PFSK-1 (cell line): ENCODE measurements around the gene MYH9.

Experiments
- FOXP2 ChIP-seq: optimal IDR thresholded peaks from 2 replicates; pipeline ENCODE3; 2011; ENCODE audit warnings: borderline replicate concordance, control low read depth, inconsistent platforms; ENCODE audit not compliant: insufficient read depth; ENCODE audit errors: extremely low read length, extremely low read depth
- POLR2AphosphoS5 ChIP-seq: IDR thresholded peaks from 2 replicates; pipeline ENCODE4 v1.6.1; 2012; ENCODE audit warnings: low read depth, mild to moderate bottlenecking, control low read depth, low read length, moderate library complexity
- REST ChIP-seq, 2 experiments: IDR thresholded peaks; 2 replicates each; pipeline versions ENCODE4 v1.6.1 to v1.8.0; 2011 to 2012; ENCODE audit warnings: low read depth in 2 of 2, low read length in 2 of 2, control low read depth in 1 of 2, inconsistent platforms in 1 of 2, mild to moderate bottlenecking in 1 of 2, moderate library complexity in 1 of 2; ENCODE audit not compliant: insufficient read depth in 1 of 2
- SIN3A ChIP-seq: IDR thresholded peaks from 2 replicates; pipeline ENCODE4 v1.6.1; 2012; ENCODE audit warnings: mild to moderate bottlenecking, low read length, moderate library complexity, borderline replicate concordance; ENCODE audit not compliant: insufficient read depth
- TAF1 ChIP-seq: IDR thresholded peaks from 2 replicates; pipeline ENCODE4 v1.6.1; 2012; ENCODE audit warnings: low read length, control low read depth, borderline replicate concordance; ENCODE audit not compliant: insufficient read depth

Gene MYH9

GRCh38 chr22:36339171-36340065, 48.3 kb downstream of the MYH9 start:
- TF ChIP-seq FOXP2 (no peak), TAF1 (no peak), REST (IDR thresholded peaks at IDR 0.05; ENCODE audit: insufficient read depth in 1 of 2, low read depth in 2 of 2, low read length in 2 of 2) (no peak), SIN3A (no peak), POLR2AphosphoS5 (no peak)

DNA sequence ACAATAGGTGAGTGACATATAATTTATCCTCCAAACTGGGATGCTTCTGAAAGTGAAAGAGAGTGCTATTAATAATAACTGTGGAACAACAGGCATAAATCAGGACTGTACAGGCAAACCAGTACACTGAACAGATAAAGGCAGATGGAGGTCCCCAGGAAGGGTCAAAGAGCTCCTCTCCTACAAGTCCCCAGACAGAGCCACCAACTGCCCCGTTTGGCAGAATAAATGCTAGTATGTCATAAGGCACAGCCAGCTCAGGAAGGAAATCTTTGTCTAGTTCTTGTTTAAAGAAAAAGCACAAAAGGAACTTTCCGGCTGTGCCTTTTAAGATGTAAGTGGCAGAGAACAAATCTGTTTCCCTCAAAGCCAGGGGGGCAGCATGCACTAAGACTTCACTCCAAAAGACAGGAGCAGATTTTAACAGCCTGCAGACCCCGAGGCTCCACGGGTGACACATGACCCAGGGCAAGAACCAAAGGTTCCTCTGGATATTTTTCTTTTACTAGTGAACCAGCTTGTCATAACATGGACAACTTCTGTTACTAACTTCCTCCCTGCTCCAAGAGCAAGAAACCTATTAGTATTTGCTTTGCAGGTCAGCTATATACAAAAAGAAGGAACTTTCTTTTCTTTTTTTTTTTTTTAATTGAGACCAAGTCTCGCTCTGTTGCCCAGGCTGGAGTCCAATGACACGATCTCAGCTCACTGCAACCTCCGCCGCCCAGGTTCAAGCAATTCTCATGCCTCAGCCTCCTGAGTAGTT, 50.2 kb downstream of the MYH9 start:
- TF ChIP-seq SIN3A (no peak), REST (IDR thresholded peaks at IDR 0.05; ENCODE audit: insufficient read depth in 1 of 2, low read depth in 2 of 2, low read length in 2 of 2) (no peak), POLR2AphosphoS5 (no peak), TAF1 (no peak), FOXP2 (no peak)

DNA sequence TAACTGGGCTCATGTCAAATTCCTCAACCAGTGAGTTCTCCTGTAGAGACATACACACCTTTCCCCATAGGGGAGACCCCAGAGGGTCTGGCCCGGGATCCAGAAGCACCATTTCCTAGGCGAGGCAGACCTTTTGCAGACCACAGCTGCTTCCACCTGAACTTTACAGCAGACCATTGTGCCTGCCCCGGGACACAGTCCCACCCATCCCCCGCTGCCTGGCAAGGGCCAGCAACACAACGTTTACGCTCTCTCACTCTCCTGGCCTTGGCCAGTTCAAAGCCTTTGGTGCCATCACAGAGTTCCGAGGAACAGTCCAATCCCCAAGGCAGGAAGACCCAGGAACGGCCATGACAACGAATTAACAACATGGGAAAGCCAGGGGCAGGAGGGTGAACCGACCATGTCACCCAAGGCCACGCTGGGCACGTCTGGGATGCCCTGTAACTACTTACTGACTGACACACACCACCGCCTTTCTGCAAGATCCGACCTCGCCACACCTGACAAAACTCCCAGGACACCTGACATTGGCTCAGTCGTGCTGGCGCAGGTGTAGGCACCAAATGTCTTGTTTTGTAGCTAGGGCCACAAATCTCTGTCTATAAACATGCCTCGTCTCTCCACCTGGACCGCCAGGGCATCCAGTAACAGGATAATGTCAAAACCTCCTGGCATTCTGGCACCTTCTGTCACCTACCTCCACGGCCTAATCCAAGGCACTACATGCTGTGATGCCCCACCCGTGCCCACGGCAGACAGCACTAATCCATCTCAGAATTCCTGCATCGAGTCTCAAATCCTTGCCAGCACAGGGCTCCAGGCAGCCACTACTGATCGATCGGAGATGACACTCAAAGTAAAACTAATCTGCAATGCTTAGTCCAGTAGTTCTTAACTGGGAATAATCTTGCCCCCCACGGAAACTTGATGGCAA, 51.3 kb downstream of the MYH9 start:
- TF ChIP-seq FOXP2 (no peak), REST (IDR thresholded peaks at IDR 0.05; ENCODE audit: insufficient read depth in 1 of 2, low read depth in 2 of 2, low read length in 2 of 2) (no peak), SIN3A (no peak), POLR2AphosphoS5 (no peak), TAF1 (no peak)

DNA sequence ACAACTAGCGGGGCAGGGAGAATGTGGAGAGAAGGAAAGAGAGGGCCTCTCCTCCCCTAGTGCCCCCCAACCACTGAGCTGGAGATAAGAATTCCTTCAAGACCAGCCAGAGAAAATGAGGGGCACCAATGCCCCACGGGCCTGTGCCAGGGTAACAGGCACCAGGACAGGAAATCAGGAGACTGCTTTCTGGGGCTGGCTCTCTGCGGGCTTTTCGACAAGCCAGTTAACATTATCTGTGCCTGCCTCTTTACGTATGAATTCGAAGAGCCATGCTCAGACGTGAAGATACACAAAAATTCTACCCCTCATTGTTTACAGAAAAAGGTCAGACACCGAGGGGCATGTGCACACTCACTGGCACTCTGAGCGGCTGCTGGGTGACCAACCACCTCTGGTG, 52.1 kb downstream of the MYH9 start:
- TF ChIP-seq SIN3A (no peak), TAF1 (no peak), REST (IDR thresholded peaks at IDR 0.05; ENCODE audit: insufficient read depth in 1 of 2, low read depth in 2 of 2, low read length in 2 of 2) (no peak), FOXP2 (no peak), POLR2AphosphoS5 (no peak)
